ENCODE results near the gene LRRC75A.
A peak's percentile ranks its signal among the peaks of the same experiment; 100 is the strongest.

DNA sequence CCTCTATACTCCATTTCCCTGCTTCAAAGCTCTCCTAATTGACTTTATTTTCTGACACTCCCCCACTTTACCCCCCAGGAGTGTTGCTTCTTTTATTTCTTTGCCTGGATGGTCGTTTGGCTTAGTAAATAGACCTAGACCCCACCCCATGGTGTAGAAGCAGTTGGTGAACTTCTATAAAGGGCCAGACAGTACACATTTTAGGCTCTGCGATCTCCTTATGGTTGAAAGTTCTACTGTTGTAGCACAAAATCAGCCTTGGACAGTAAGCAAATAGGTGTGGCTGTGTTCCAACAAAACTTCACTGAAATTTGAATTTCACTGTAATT lies 45.1 kb upstream of the LRRC75A start:
- TF ChIP-seq, protein P1, sequence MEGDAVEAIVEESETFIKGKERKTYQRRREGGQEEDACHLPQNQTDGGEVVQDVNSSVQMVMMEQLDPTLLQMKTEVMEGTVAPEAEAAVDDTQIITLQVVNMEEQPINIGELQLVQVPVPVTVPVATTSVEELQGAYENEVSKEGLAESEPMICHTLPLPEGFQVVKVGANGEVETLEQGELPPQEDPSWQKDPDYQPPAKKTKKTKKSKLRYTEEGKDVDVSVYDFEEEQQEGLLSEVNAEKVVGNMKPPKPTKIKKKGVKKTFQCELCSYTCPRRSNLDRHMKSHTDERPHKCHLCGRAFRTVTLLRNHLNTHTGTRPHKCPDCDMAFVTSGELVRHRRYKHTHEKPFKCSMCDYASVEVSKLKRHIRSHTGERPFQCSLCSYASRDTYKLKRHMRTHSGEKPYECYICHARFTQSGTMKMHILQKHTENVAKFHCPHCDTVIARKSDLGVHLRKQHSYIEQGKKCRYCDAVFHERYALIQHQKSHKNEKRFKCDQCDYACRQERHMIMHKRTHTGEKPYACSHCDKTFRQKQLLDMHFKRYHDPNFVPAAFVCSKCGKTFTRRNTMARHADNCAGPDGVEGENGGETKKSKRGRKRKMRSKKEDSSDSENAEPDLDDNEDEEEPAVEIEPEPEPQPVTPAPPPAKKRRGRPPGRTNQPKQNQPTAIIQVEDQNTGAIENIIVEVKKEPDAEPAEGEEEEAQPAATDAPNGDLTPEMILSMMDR (conservative IDR thresholded peaks at IDR 0.05; ENCODE audit: low read depth, low read length), result 0 out of 2 replicates have a peak, but pooled peaks have one; percentile 17
- no peak for TF ChIP-seq EZH2 (IDR thresholded peaks at IDR 0.05; ENCODE audit: borderline replicate concordance, low read depth, low read length, poor library complexity, severe bottlenecking)

Measured in A673 (cell line).